NB4 (cell line): Measurements from ENCODE around the gene SMOC2.

Source experiments
- DNase-seq: peaks from one replicate; pipeline ENCODE4 v3.0.0; 2010; ENCODE audit warnings: low read depth
- H3K4me3 ChIP-seq: one replicate; pipeline ENCODE4 v1.5.1; 2011; ENCODE audit warnings: mild to moderate bottlenecking, low read depth, low read length, moderate library complexity
- MYC ChIP-seq: IDR thresholded peaks from 2 replicates; pipeline ENCODE4 v1.6.1; 2011; ENCODE audit warnings: low read depth, low read length
- POLR2A ChIP-seq: IDR thresholded peaks from 2 replicates; pipeline ENCODE4 v1.6.1; 2011; ENCODE audit warnings: mild to moderate bottlenecking; ENCODE audit not compliant: insufficient read length; ENCODE audit errors: extremely low read depth
- TF ChIP-seq, protein P1 (sequence below): IDR thresholded peaks from 2 replicates; pipeline ENCODE4 v1.6.1; 2011; ENCODE audit warnings: low read depth, low read length
- TF ChIP-seq, protein P2 (sequence below): IDR thresholded peaks from one replicate; pipeline ENCODE4 v1.5.1; 2012; ENCODE audit warnings: low read depth, low read length

The SMOC2 gene

DNA sequence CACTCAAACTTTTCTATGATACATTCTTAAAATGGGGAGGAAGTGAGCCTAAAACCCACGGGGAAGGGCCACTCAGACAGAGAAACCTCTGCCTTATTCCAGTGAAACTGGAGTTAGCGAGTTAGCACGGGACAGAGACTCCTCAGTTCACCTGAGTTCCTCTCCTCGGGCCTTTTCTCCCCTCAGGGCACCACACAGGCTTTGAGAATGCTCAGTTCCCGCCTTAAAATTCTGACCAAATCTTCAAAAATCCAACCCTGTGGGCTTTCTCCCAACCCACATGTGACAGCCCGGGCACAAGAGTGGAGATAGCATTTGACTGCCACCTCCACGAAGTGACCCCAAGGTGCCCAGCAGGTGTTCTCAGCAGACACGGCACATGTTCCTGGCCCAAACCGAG lies 204.3 kb downstream of the SMOC2 start:
- H3K4me3 ChIP-seq = no peak overlapping the region
- DNase-seq = no peak
- TF ChIP-seq POLR2A (no peak), MYC (no peak)
- TF ChIP-seq, protein P1, sequence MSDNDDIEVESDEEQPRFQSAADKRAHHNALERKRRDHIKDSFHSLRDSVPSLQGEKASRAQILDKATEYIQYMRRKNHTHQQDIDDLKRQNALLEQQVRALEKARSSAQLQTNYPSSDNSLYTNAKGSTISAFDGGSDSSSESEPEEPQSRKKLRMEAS = no peak
- TF ChIP-seq, protein P2, sequence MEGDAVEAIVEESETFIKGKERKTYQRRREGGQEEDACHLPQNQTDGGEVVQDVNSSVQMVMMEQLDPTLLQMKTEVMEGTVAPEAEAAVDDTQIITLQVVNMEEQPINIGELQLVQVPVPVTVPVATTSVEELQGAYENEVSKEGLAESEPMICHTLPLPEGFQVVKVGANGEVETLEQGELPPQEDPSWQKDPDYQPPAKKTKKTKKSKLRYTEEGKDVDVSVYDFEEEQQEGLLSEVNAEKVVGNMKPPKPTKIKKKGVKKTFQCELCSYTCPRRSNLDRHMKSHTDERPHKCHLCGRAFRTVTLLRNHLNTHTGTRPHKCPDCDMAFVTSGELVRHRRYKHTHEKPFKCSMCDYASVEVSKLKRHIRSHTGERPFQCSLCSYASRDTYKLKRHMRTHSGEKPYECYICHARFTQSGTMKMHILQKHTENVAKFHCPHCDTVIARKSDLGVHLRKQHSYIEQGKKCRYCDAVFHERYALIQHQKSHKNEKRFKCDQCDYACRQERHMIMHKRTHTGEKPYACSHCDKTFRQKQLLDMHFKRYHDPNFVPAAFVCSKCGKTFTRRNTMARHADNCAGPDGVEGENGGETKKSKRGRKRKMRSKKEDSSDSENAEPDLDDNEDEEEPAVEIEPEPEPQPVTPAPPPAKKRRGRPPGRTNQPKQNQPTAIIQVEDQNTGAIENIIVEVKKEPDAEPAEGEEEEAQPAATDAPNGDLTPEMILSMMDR = no peak

DNA sequence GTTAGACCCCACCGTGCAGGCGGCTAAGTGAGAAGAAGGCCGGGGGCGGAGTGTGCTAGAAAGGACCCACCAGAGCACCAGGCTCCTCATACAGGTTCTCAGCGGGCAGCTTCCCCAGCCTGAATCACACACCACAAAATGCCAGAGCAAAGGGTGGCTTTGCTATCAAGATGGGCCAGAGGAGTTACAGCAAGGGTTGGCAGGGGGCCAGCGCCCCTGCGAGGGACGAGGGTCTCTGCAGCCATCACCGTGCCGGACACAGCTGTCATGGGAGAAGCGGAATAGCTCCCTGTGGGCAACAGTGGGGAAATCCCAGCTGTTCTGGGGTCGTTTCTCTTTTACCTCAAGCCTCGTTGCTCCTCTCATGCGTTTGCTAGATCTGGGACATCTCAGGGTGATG lies 206.3 kb downstream of the SMOC2 start:
- no peak for DNase-seq
- H3K4me3 ChIP-seq = no peak overlapping the region
- TF ChIP-seq, protein P2 = no peak
- TF ChIP-seq POLR2A (no peak), MYC (no peak)
- TF ChIP-seq, protein P1 = no peak

DNA sequence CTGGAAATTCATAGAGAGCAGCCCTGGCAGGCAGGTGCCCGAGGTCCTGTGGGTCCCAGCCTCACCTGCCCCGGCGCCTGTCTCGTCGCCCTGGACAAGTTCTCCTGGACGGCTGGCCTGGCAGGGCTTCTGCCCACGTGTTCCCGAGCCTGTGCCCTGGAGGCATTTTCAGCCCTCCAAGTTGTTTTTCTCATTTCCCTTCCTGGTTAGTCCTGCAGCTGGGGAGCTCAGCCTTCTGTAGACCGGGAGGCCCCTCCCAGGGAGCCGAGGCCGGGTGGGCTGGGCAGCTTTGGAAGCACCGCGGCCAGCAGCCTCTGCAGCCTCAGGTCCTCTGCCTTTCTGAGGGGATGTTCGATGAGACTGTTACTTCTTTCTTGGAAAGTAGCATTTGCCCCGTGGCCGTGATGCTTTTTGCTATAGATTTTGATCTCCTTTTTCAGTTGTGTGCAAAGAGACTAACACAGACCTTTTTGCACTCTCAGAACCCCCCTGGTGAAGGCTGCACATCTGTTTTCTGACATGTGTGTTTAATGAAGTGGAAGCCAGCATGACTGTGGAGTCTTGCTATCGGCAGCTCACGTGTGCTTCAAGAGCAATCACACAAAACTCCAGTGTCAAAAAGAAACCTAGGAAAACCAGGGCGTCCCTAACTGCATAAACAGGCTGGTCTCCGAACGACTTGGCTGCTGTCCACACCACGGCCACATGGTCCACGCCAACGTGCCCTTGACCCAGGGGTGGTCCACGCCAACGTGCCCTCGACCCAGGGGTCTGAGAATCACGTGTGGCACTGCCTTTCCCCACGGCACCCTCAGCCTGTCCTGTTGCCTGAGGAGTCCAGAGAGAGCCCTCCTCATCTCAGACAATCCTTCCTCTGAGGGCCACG lies 207.5 kb downstream of the SMOC2 start:
- H3K4me3 ChIP-seq = no peak overlapping the region
- no peak for DNase-seq
- no peak for TF ChIP-seq MYC
- TF ChIP-seq POLR2A = no peak
- TF ChIP-seq, protein P1 = no peak
- TF ChIP-seq, protein P2 = no peak

DNA sequence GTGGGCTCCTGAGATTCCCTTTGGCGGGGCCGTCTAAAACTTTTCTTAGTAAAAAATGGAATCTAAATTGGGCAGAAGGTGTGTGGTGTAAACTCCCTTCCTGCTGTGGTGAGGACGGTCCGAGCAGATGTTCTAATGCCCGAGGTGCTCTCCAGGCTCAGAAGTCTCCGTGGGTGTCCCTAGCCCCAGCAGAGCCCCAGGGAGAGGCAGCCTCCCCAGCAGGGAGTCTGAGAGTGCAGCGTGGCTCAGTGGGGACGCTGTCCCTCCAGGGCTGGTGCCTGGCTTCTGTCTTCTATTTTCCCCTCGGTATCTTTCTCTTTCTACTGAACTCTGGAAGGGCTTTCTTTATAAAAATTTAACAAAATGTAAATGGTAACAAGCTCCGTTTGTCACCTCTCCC lies 208.2 kb downstream of the SMOC2 start:
- no peak overlapping the region for H3K4me3 ChIP-seq
- TF ChIP-seq POLR2A = no peak
- TF ChIP-seq, protein P2 = no peak
- TF ChIP-seq MYC = no peak
- TF ChIP-seq, protein P1 = no peak
- no peak for DNase-seq

DNA sequence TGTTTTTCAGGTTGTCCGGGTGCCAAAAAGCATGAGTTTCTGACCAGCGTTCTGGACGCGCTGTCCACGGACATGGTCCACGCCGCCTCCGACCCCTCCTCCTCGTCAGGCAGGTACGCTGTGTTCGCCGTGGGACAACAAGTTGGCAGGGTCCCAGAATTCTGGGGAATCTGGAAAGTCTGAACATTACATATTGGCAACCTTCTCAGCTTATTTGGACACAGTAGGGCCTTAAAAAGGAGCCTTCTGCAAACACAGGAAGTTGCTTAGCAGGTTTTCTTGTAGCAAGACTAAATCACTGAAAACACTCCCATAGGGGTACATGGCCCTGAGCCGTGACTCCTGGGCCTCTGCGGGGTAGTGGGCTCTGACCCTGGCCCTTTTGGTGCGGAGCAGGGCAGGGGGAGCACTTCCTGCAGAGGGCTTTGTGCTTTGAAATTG lies 209.7 kb downstream of the SMOC2 start:
- TF ChIP-seq, protein P1 = no peak
- TF ChIP-seq, protein P2 = no peak
- no peak for TF ChIP-seq POLR2A
- TF ChIP-seq MYC = no peak
- DNase-seq = no peak
- H3K4me3 ChIP-seq = no peak overlapping the region
